Heart left ventricle (tissue), 16 donors: ENCODE data around the gene BLACAT1. TPM values are rescaled to one million over a fixed set of nuclear protein-coding genes. Genes with fewer than 3 reads are reported as not detected.

Source experiments
- ATAC-seq, 4 donors: fragments of 200-7000 bp; cut with Tn5 transposase; one replicate each; pipeline ENCODE4 v1.9.1; 2020 to 2022; ENCODE audit warnings: moderate library complexity in 4 of 4, mild to moderate bottlenecking in 3 of 4, moderate number of reproducible peaks in 1 of 4
- DNase-seq, 5 donors: peaks; one replicate each; pipeline ENCODE4 v3.0.0-alpha.2; 2020
- H3K27ac ChIP-seq, 12 donors: fragments of 200-600 bp; sonication (generic) in 4 of 12; one replicate each; pipeline versions ENCODE4 v1.5.0 to v1.8.0; 2016 to 2022; ENCODE audit warnings: mild to moderate bottlenecking in 2 of 12
- H3K27me3 ChIP-seq, 9 donors: fragments of 200-600 bp; sonication (generic) in 2 of 9; one replicate each; pipeline versions ENCODE4 v1.5.1 to v1.8.0; 2016 to 2022; ENCODE audit warnings: mild to moderate bottlenecking in 3 of 9
- H3K36me3 ChIP-seq, 9 donors: fragments of 200-600 bp; sonication (generic) in 2 of 9; one replicate each; pipeline versions ENCODE4 v1.5.0 to v1.8.0; 2018 to 2022; ENCODE audit warnings: mild to moderate bottlenecking in 2 of 9
- H3K4me1 ChIP-seq, 12 donors: fragments of 200-600 bp; sonication (generic) in 4 of 12; one replicate each; pipeline versions ENCODE4 v1.5.0 to v1.8.0; 2016 to 2022; ENCODE audit warnings: mild to moderate bottlenecking in 3 of 12
- H3K4me3 ChIP-seq, 12 donors: fragments of 200-600 bp; sonication (generic) in 4 of 12; one replicate each; pipeline versions ENCODE4 v1.5.0 to v1.8.0; 2017 to 2022; ENCODE audit warnings: mild to moderate bottlenecking in 9 of 12, moderate library complexity in 4 of 12
- H3K9me3 ChIP-seq, 12 donors: fragments of 200-600 bp; sonication (generic) in 4 of 12; one replicate each; pipeline versions ENCODE4 v1.5.0 to v1.8.0; 2016 to 2022; ENCODE audit warnings: mild to moderate bottlenecking in 1 of 12
- CTCF ChIP-seq, 12 donors: fragments of 200-600 bp; sonication (generic) in 4 of 12; IDR thresholded peaks; one replicate each; pipeline versions ENCODE4 v1.5.0 to v1.8.0; 2018 to 2022; ENCODE audit warnings: antibody characterized with exemption in 12 of 12, mild to moderate bottlenecking in 5 of 12
- POLR2A ChIP-seq, 2 donors: fragments of 450-650 bp; IDR thresholded peaks; one replicate each; pipeline ENCODE4 v1.6.1; 2017; ENCODE audit warnings: antibody characterized with exemption in 2 of 2, mild to moderate bottlenecking in 2 of 2, moderate library complexity in 2 of 2
- WGBS, 4 donors: extraction: QIAGEN DNeasy Blood & Tissue Kit in 2 of 4; methylation state at CpG; one replicate each; pipeline versions ENCODE4 v1.1.5 to v1.1.7; 2013 to 2018; 5-methylcytosine and 5-hydroxymethylcytosine counted together
- intact Hi-C, 10 donors: fragments of 100-400 bp; cut with DNase I; formaldehyde crosslinking; loops; one replicate each; pipeline versions ENCODE4 v1.11.1 to v1.14.2; 2022
- long read RNA-seq, 3 donors: library from polyadenylated mRNA; unstranded; transcript quantifications; one replicate each; pipeline ENCODE4 v2.0.0, GENCODE V29; 2020 to 2021
- polyA plus RNA-seq, 2 donors: library from polyadenylated mRNA; stranded (reverse); fragments of 200-250 nt; gene quantifications; one replicate each; pipeline ENCODE4 v1.2.3, GENCODE V29; 2013
- total RNA-seq, 9 donors: library from RNA; depleted of rRNA in 2 of 9; stranded (reverse); fragments of >200 nt in 2 of 9; fragmentation: NEBNext Ultra II Directional in 3 of 9; extraction: Animal tissue kit (Norgen Biotek cat#: 25700) in 3 of 9; gene quantifications; one replicate each; pipeline versions ENCODE4 v1.1.0 to v1.2.4, GENCODE V29; 2016 to 2023
- donor health status: ischemic (EF 13 %, LVEDD 7.1; RV severe dilation, severe dysfunction).
- donor health status: healthy with polysubstance abuse.
- donor health status: DM: no; HTN: yes; CAD: no.
- donor health status: DM: no; HTN: no; CAD: no.
- donor health status: ischemic (EF 25% LVEDD 6.9; RV normal size, moderate dysfunction).
- donor health status: ischemic (EF 25% LVEDD 5.7; RV mildly dilated, moderate dysfunction).
- donor health status: healthy.
- donor health status: DM: yes; HTN: yes; CAD: no.
- donor health status: ischemic (EF 35%, LVEDD 5.7; RV mildly dilated, moderate dysfunction).
- donor health status: nonischemic (EF 11% LVEDD 7.7; RV severe dilation, severe dysfunction).
- donor health status: DM: yes; HTN: yes; CAD: no.
- donor health status: PGD.
- donor health status: ischemic (EF 29% LVEDD 5.4; RV normal size, mild dysfunction).
- donor health status: nonischemic (EF 23%, LVEDD 6.1; RV moderate dilation, normal function).

Gene BLACAT1
- total RNA-seq = under 1 TPM in 1 of 9 donors, not detected in 8; 0.27 TPM
- not detected for polyA plus RNA-seq
- long read RNA-seq, donor 1 = 0 reads
- long read RNA-seq, donor 2 = 0 reads
- long read RNA-seq, donor 3 = 0 reads

- 3 to 4% (median 3%) methylated on average over 53 of the region's 53 CpGs for WGBS, 4 donors
- Histone ChIP-seq H3K27me3 (peaks cover 37 to 93% (median 75%) of the 10 kb centered on the region in 9 donors), H3K4me3 (peak within 1 kb of the TSS in 4 of 12 donors; percentile 12 to 31 (median 22)), H3K9me3 (no peaks in the 10 kb centered on the region), H3K36me3 (no peaks in the 10 kb centered on the region), H3K27ac (no peak within 1 kb of the TSS), H3K4me1 (peaks cover 3 to 20% (median 12%) of the 10 kb centered on the region in 12 donors)
- ATAC-seq (no peak), DNase-seq (no peak)
- intact Hi-C loops = no loop called here
- TF ChIP-seq POLR2A (IDR thresholded peaks at IDR 0.05) (no peak), CTCF (IDR thresholded peaks at IDR 0.05) (no peak)
These were observed at the start of gene BLACAT1 for GRCh38 chr1:205455581-205456382. Gene BLACAT1, minus strand, starts transcription at chr1:205456045.

- ATAC-seq (peak in 2 of 4 donors; percentile 22 to 24), DNase-seq (peak in 1 of 5 donors; percentile 52)
- H3K9me3 ChIP-seq = no peaks in the 10 kb centered on the region
- TF ChIP-seq POLR2A (IDR thresholded peaks at IDR 0.05) (no peak), CTCF (IDR thresholded peaks at IDR 0.05) (peak in 4 of 12 donors; percentile 13 to 28 (median 21))
- H3K27me3 ChIP-seq = no peaks in the 10 kb centered on the region
- 0 to 11% (median 6%) methylated on average over 10 to 18 of the region's 18 CpGs for WGBS, 4 donors
- H3K4me1 ChIP-seq = peaks cover 0 to 56% (median 32%) of the 10 kb centered on the region in 12 donors
- peak overlapping the region; percentile 68 to 94 (median 88) for H3K27ac ChIP-seq
- intact Hi-C loops = no loop called here
- peak overlapping the region; percentile 55 to 82 (median 72) for H3K4me3 ChIP-seq
- H3K36me3 ChIP-seq = no peaks in the 10 kb centered on the region
These were observed 49.4 kb upstream of the BLACAT1 start for GRCh38 chr1:205505076-205505729.

GRCh38 chr1:205504311-205505075, 48.6 kb upstream of the BLACAT1 start, which contains the start of gene CDK18:
Gene CDK18, plus strand, starts transcription at chr1:205504669. Its CDS starts 18,499 bp downstream, at chr1:205523168.
- DNase-seq = peak; percentile 86 to 92 (median 87)
- peak; percentile 76 to 87 (median 83) for ATAC-seq
- Histone ChIP-seq H3K27ac (peak within 1 kb of the TSS; percentile 68 to 94 (median 88)), H3K36me3 (no peaks in the 10 kb centered on the region), H3K4me1 (peaks cover 0 to 50% (median 31%) of the 10 kb centered on the region in 12 donors), H3K4me3 (peak within 1 kb of the TSS; percentile 55 to 82 (median 72)), H3K27me3 (no peaks in the 10 kb centered on the region), H3K9me3 (no peaks in the 10 kb centered on the region)
- WGBS, 4 donors = 3 to 6% (median 4%) methylated on average over 28 to 42 of the region's 42 CpGs
- intact Hi-C loops = no loop called here
- TF ChIP-seq POLR2A (IDR thresholded peaks at IDR 0.05) (no peak), CTCF (IDR thresholded peaks at IDR 0.05) (no peak)
